Right lobe of liver (tissue), 4 donors: ENCODE measurements around the gene SH3GLB1.

ENCODE experiments used
- POLR2A ChIP-seq: fragments of 450-650 bp; IDR thresholded peaks from one replicate; pipeline ENCODE4 v1.6.1; 2017; ENCODE audit warnings: antibody characterized with exemption, mild to moderate bottlenecking
- TF ChIP-seq, protein P1 (sequence below), 4 donors: fragments of 200-600 bp in 3 of 4; fragments of 450-650 bp in 1 of 4; IDR thresholded peaks; one replicate each; pipeline versions ENCODE4 v1.5.1 to v1.8.0; 2016 to 2022; ENCODE audit warnings: antibody characterized with exemption in 4 of 4, mild to moderate bottlenecking in 2 of 4
- donor health status: DM: no; HTN: no; CAD: no.
- donor health status: DM: no; HTN: no; CAD: no.
- donor health status: DM: no; HTN: yes; CAD: no.

DNA sequence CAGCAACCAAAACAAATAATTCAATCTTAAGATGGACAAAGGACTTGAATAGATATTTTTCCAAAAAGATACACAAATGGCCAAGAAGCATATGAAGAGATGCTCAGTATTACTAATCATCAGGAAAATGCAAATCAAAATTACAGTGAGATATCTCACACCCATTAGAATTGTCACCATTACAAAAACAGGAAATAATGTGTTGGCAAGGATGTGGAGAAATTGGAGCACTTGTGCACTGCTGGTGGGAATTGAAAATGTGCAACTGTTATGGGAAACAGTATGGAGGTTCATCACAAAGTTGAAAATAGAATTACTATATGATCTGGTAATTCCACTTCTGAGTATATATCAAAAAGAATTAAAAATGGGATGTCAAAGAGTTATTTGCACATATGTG, 83.2 kb downstream of the SH3GLB1 start:
- TF ChIP-seq POLR2A = no peak
- TF ChIP-seq, protein P1, sequence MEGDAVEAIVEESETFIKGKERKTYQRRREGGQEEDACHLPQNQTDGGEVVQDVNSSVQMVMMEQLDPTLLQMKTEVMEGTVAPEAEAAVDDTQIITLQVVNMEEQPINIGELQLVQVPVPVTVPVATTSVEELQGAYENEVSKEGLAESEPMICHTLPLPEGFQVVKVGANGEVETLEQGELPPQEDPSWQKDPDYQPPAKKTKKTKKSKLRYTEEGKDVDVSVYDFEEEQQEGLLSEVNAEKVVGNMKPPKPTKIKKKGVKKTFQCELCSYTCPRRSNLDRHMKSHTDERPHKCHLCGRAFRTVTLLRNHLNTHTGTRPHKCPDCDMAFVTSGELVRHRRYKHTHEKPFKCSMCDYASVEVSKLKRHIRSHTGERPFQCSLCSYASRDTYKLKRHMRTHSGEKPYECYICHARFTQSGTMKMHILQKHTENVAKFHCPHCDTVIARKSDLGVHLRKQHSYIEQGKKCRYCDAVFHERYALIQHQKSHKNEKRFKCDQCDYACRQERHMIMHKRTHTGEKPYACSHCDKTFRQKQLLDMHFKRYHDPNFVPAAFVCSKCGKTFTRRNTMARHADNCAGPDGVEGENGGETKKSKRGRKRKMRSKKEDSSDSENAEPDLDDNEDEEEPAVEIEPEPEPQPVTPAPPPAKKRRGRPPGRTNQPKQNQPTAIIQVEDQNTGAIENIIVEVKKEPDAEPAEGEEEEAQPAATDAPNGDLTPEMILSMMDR (IDR thresholded peaks at IDR 0.05) = no peak
